Astrocyte (in vitro differentiated cells and primary cell): ENCODE data around the gene LITAF. TPM values are rescaled to one million over a fixed set of nuclear protein-coding genes. Genes with fewer than 3 reads are reported as not detected.

Experiments used
- DNase-seq: peaks from one replicate; pipeline ENCODE4 v3.0.0-alpha.2; 2010; ENCODE audit warnings: low read depth
- FAIRE-seq: peaks from 2 replicates; lab custom pipeline; 2011; peaks lifted over from hg19 to GRCh38; lab: Jason Lieb, UNC
- H2AFZ ChIP-seq: 2 replicates; pipeline ENCODE4 v1.6.0; 2012; ENCODE audit warnings: low read depth, low read length, inconsistent platforms
- H3K27ac ChIP-seq: 2 replicates; pipeline ENCODE4 v1.5.1; 2011; ENCODE audit warnings: low read depth, low read length, inconsistent platforms
- H3K27me3 ChIP-seq: 2 replicates; pipeline ENCODE4 v1.6.0; 2011; ENCODE audit warnings: low read length, inconsistent platforms; ENCODE audit not compliant: insufficient read depth
- H3K36me3 ChIP-seq: 2 replicates; pipeline ENCODE4 v1.5.1; 2011; ENCODE audit warnings: low read length, inconsistent platforms; ENCODE audit not compliant: insufficient read depth
- H3K4me1 ChIP-seq: 2 replicates; pipeline ENCODE4 v1.5.1; 2011; ENCODE audit warnings: low read length, inconsistent platforms; ENCODE audit not compliant: insufficient read depth
- H3K4me2 ChIP-seq: 2 replicates; pipeline ENCODE4 v1.6.0; 2012; ENCODE audit warnings: low read length, inconsistent platforms
- H3K4me3 ChIP-seq: 2 replicates; pipeline ENCODE4 v1.5.1; 2011; ENCODE audit warnings: low read depth, mild to moderate bottlenecking, low read length, inconsistent platforms; ENCODE audit not compliant: insufficient read depth
- H3K79me2 ChIP-seq: 2 replicates; pipeline ENCODE4 v1.6.0; 2012; ENCODE audit warnings: mild to moderate bottlenecking, low read length, inconsistent platforms; ENCODE audit not compliant: insufficient read depth
- H3K9ac ChIP-seq: 2 replicates; pipeline ENCODE4 v1.6.0; 2012; ENCODE audit warnings: mild to moderate bottlenecking, low read length, inconsistent platforms
- H3K9me3 ChIP-seq: 2 replicates; pipeline ENCODE4 v1.5.1; 2012; ENCODE audit warnings: low read depth, mild to moderate bottlenecking, low read length, inconsistent platforms; ENCODE audit not compliant: insufficient read depth
- H4K20me1 ChIP-seq: 2 replicates; pipeline ENCODE4 v1.6.0; 2012; ENCODE audit warnings: low read length, inconsistent platforms; ENCODE audit not compliant: insufficient read depth
- H3K27ac Mint-ChIP-seq: one replicate; pipeline ENCODE4 v1.8.0; 2021; ENCODE audit warnings: mild to moderate bottlenecking, mixed read lengths; ENCODE audit not compliant: unreplicated experiment
- H3K27me3 Mint-ChIP-seq: one replicate; pipeline ENCODE4 v1.8.0; 2021; ENCODE audit warnings: low read depth, mixed read lengths; ENCODE audit not compliant: unreplicated experiment
- H3K36me3 Mint-ChIP-seq: one replicate; pipeline ENCODE4 v1.8.0; 2021; ENCODE audit warnings: low read depth, mixed read lengths; ENCODE audit not compliant: unreplicated experiment
- H3K4me1 Mint-ChIP-seq: one replicate; pipeline ENCODE4 v1.8.0; 2021; ENCODE audit warnings: low read depth, mixed read lengths; ENCODE audit not compliant: unreplicated experiment
- H3K4me3 Mint-ChIP-seq: one replicate; pipeline ENCODE4 v1.8.0; 2021; ENCODE audit warnings: mild to moderate bottlenecking, moderate library complexity, mixed read lengths; ENCODE audit not compliant: unreplicated experiment
- H3K9me3 Mint-ChIP-seq: one replicate; pipeline ENCODE4 v1.8.0; 2021; ENCODE audit warnings: mild to moderate bottlenecking, mixed read lengths; ENCODE audit not compliant: unreplicated experiment
- EZH2 ChIP-seq: IDR thresholded peaks from 2 replicates; pipeline ENCODE4 v1.6.1; 2012; ENCODE audit warnings: mild to moderate bottlenecking, low read length, inconsistent platforms; ENCODE audit not compliant: insufficient read depth
- total RNA-seq: library from RNA; stranded (reverse); gene quantifications from 2 replicates; pipeline ENCODE4 v1.2.1, GENCODE V29; 2021
- TF ChIP-seq, protein P1 (sequence below): IDR thresholded peaks from 2 replicates; pipeline ENCODE4 v1.5.1; 2011; ENCODE audit warnings: low read depth, mild to moderate bottlenecking, inconsistent platforms, low read length, moderate library complexity; ENCODE audit not compliant: insufficient read depth

Gene LITAF
- total RNA-seq, 1 donor from 2014 or later, result 113 TPM

GRCh38 chr16:11624636-11625607 is 38.2 kb upstream of the LITAF start:
- Mint-ChIP-seq H3K4me3 (no peak overlapping the region), H3K36me3 (peaks cover 3% of the 10 kb centered on the region), H3K27ac (no peak overlapping the region), H3K4me1 (peaks cover 12% of the 10 kb centered on the region), H3K27me3 (no peaks in the 10 kb centered on the region), H3K9me3 (peaks cover 4% of the 10 kb centered on the region)
- Histone ChIP-seq H3K79me2 (no peaks in the 10 kb centered on the region), H4K20me1 (no peaks in the 10 kb centered on the region), H3K4me3 (no peak overlapping the region), H3K36me3 (no peaks in the 10 kb centered on the region), H3K27me3 (no peaks in the 10 kb centered on the region), H3K4me2 (no peak overlapping the region), H3K9me3 (no peaks in the 10 kb centered on the region), H2AFZ (no peak overlapping the region), H3K4me1 (peaks cover 13% of the 10 kb centered on the region), H3K9ac (no peak overlapping the region), H3K27ac (no peak overlapping the region)
- TF ChIP-seq EZH2, result no peak
- TF ChIP-seq, protein P1, sequence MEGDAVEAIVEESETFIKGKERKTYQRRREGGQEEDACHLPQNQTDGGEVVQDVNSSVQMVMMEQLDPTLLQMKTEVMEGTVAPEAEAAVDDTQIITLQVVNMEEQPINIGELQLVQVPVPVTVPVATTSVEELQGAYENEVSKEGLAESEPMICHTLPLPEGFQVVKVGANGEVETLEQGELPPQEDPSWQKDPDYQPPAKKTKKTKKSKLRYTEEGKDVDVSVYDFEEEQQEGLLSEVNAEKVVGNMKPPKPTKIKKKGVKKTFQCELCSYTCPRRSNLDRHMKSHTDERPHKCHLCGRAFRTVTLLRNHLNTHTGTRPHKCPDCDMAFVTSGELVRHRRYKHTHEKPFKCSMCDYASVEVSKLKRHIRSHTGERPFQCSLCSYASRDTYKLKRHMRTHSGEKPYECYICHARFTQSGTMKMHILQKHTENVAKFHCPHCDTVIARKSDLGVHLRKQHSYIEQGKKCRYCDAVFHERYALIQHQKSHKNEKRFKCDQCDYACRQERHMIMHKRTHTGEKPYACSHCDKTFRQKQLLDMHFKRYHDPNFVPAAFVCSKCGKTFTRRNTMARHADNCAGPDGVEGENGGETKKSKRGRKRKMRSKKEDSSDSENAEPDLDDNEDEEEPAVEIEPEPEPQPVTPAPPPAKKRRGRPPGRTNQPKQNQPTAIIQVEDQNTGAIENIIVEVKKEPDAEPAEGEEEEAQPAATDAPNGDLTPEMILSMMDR, result no peak
- FAIRE-seq, result no peak
- DNase-seq, result no peak

DNA sequence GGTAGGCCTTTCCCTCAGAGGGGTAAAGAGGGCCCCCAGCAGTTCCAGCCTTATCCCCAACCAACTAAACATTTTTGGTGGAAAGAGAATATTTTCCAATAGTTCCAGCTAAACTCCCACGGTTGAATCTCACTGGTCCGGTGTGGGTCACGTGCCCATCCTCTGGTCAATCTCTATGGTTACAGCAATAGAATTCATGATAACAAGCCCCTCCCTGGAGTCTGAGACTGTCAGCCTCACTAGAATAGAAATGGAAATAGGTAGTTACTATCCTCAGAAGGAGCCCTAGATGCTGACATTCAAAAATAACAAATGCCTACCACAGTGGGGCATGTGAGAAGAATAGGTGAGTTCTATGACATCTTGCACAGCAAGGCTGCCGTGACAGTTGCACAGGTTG is 37.5 kb upstream of the LITAF start:
- DNase-seq (no peak), FAIRE-seq (no peak)
- H3K27me3 Mint-ChIP-seq, result no peaks in the 10 kb centered on the region
- no peak overlapping the region for H3K4me2 ChIP-seq
- no peak overlapping the region for H2AFZ ChIP-seq
- H3K36me3 ChIP-seq, result no peaks in the 10 kb centered on the region
- H3K27ac Mint-ChIP-seq, result no peak overlapping the region
- H3K27ac ChIP-seq, result no peak overlapping the region
- H3K9me3 Mint-ChIP-seq, result peaks cover 4% of the 10 kb centered on the region
- H3K4me1 Mint-ChIP-seq, result peaks cover 12% of the 10 kb centered on the region
- H3K4me1 ChIP-seq, result peaks cover 13% of the 10 kb centered on the region
- H3K27me3 ChIP-seq, result no peaks in the 10 kb centered on the region
- no peak overlapping the region for H3K4me3 Mint-ChIP-seq
- H3K9me3 ChIP-seq, result no peaks in the 10 kb centered on the region
- no peaks in the 10 kb centered on the region for H4K20me1 ChIP-seq
- H3K4me3 ChIP-seq, result no peak overlapping the region
- TF ChIP-seq, protein P1, result no peak
- TF ChIP-seq EZH2, result no peak
- no peak overlapping the region for H3K9ac ChIP-seq
- H3K36me3 Mint-ChIP-seq, result peaks cover 3% of the 10 kb centered on the region
- H3K79me2 ChIP-seq, result no peaks in the 10 kb centered on the region
